GM18505 (cell line): Measurements from ENCODE around the gene GUCY1B1.
"Not testable (repeated sequence)": the region's sequence is repeated elsewhere in the genome, so short reads cannot be mapped to it uniquely, and the experiment has no call there.

Source experiments
- ATAC-seq: cut with Tn5 transposase; IDR thresholded peaks from one replicate; pipeline ENCODE4 v1.9.1; 2021; ENCODE audit not compliant: unreplicated experiment
- POLR2A ChIP-seq: IDR thresholded peaks from 4 replicates; pipeline ENCODE4 v1.6.1; 2011; ENCODE audit warnings: borderline replicate concordance; ENCODE audit not compliant: insufficient read depth, insufficient read length; ENCODE audit errors: extremely low read depth

GUCY1B1 gene

DNA sequence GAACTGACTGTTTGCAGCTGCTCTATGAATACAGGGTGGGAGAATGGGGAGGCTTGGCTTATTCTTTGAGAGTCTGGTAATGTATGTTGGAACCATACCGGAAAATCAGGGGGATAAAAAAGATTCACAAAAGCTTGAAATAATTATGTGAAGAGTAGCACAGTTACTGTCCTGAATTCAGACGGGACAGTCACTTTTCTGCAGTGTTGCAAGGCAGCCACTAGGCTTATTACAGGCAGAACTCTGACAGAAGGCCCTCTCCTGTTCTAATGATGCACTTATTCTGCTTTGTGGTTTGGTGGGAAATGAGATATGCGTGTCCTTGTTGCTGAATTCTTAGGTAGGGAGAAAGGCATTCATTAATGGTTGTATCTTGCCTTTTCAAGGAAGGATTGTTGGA, 37.2 kb downstream of the GUCY1B1 start:
- no peak for TF ChIP-seq POLR2A

DNA sequence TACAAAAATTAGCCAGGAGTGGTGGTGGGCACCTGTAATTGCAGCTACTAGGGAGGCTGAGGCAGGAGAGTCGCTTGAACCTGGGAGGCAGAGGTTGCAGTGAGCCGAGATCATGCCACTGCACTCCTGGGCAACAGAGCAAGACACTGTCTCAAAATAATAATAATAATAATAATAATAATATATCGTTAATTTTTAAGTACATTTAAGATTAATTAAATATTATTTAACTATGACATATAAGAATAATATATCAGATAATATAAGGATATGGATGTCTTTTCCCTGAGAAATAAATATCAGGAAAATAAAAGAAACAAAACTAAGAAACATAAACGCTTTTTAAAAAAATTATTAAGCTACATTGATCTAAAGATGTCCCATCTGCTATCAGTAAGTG, 38.8 kb downstream of the GUCY1B1 start:
- not testable (repeated sequence) for ATAC-seq

More for the DNA sequence above, 37.2 kb downstream of the GUCY1B1 start:
- ATAC-seq: peak; percentile 96

DNA sequence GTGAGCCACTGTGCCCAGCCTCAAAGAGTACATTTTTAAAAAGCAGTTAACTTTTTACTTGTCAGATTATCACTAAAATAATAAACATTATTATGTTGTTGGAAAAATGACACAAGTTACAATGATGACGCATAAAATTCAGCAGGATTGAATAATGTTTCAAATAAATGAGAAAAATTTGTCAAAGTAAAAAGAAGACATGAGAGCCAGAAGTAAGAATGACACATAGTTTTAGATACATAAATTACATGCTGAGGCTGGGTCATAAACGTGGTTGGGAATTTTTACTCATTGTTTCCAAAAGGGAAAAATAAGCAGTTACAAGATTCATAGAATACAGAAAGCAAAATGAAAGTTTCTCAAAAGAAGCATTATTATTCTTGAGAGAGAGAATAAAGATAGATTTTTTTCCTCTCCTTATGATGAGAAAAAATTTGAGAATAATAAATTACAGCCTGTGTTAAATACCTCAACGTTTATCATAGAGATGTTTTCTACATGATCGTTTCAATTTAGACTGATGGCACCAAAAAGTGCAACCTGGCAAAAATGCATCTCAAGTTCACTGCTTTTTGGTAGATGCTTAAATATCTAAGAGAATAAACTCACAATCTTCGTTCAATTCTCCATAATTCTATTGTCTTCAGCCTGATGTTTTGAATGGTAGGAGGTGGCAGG, 40.4 kb downstream of the GUCY1B1 start:
- no peak for ATAC-seq
- TF ChIP-seq POLR2A: no peak

DNA sequence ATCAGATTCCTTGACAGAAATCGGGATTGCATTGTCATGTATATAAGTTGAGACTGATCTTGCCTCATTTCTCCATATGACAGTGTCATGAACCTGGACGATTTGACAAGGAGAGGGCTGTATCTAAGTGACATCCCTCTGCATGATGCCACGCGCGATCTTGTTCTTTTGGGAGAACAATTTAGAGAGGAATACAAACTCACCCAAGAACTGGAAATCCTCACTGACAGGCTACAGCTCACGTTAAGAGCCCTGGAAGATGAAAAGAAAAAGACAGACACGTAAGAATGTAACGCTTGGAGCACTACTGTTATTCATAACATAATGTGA, 40.9 kb downstream of the GUCY1B1 start:
- ATAC-seq: no peak
- TF ChIP-seq POLR2A: no peak

DNA sequence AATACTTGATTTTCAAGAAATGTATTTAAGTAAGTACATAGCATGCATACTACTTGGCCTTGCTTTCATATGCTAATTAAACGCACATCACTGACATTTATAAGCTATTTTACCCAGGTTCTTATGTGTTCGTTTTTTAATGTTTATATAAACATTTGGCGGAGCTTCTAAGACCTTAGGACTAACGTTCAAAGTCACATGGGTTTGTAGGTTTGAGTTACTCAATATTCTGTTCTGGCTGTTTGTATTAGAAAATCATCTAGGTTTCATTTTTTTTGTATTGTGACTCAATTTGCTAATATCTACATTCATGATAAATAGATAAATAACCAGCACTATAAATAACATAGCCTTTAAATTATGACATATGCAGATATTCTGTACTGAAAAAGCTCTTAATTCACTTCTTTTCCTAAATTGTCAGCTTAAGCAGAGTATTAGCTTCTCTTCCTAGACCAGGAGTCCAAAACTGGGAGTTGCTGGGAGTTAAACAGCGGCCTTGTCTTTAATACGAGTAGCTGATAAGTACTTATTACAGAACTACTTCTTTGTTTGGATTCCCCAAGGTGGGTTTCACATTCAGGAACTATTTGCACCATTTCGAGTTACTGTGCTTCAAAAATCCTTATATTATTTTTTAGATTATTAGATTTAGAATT, 42.0 kb downstream of the GUCY1B1 start:
- TF ChIP-seq POLR2A: no peak
- no peak for ATAC-seq

DNA sequence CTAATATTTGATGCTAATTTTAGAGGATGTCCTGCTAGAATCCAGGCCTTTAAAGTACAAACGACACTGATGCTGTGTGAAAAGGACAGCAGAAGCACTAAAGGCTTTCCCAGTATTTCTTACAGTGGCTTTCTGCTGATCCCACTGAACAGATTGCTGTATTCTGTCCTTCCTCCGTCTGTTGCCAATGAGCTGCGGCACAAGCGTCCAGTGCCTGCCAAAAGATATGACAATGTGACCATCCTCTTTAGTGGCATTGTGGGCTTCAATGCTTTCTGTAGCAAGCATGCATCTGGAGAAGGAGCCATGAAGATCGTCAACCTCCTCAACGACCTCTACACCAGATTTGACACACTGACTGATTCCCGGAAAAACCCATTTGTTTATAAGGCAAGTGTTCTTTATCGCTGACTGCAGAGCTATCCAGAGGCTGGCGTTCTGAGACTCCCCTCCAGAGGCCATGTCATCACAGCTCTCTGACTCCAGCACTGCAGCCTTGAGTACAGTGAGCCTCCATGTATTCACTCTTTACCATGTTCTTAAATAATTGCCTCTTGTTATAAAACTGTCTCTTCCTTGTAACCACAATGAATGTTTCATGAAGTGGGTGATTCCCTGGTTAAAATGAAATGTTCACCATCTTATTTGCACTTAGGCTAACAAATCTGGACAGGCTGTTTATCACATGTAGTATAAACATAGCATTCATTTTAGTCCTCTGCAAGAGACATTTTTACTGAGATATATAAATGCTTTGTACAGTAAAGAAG, 43.6 kb downstream of the GUCY1B1 start:
- no peak for ATAC-seq
- no peak for TF ChIP-seq POLR2A

DNA sequence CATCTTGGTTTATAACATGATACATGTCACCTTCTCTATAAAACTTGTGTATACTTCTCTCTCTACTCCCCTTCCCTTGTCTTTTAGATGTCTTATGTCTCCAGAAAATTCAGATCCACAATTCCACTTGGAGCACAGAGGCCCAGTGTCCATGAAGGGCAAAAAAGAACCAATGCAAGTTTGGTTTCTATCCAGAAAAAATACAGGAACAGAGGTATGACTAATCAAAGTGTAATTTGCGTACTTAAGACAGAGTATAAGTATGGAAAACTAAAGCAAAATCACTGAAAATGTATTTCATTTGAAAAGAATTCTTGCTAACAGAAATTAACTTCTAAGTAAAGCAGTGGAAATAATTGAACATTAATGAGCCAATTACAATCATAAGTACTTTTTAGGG, 46.2 kb downstream of the GUCY1B1 start:
- TF ChIP-seq POLR2A: no peak
- ATAC-seq: no peak

DNA sequence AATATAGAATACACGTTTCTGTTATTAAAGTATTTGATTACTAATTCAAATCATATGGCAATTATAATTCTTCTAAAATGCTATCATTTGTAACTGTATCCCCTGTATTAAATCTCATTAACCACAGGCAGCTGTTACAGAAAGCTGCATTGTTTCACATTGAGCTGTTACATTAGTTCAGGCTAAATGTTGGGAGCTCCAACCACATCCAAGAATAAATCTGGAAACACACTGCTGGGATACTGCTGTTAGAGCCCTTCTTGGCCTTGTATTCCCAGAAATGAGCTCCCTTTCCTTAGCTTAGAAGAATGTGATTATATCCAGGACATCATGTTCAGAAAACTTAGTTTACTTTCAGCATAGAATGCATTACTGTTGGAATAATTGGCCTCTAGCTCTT, 48.2 kb downstream of the GUCY1B1 start:
- no peak for TF ChIP-seq POLR2A
- ATAC-seq: no peak

DNA sequence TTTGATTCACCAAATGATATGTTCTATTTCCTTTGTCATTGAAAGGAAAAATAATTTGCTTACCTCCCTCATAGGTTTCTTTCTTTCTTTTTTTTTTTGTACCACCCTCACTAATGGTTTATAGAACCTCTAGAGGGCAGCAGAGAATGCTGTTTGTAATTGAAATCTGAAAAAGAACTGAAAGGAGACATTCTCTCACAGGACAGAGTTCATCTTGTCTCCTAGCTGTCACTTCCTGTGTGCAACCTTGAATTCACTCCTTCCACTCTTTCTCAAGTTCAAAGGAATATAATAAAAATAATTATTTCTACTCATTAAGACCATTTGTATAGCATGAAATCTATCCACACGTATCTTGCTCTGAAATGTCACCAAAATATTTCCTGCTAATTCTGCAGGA, 51.0 kb downstream of the GUCY1B1 start:
- no peak for TF ChIP-seq POLR2A
- peak; percentile 97 for ATAC-seq

DNA sequence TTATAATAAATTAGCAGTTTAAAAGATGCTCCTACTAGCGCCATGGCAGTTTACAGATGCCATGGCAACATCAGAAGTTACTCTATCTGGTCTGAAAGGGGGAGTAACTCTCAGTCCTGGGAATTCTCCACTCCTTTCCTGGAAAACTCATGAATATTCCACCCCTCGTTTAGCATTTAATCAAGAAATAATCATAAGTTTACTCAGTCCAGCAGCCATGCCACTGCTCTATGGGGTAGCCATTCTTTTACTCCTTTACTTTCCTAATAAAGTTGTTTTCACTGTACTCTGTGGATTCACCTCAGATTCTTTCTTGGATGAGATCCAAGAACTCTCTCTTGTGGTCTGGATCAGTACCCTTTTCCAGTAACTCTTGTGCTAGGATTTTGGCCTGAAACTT, 52.3 kb downstream of the GUCY1B1 start:
- ATAC-seq: no peak
- TF ChIP-seq POLR2A: no peak

DNA sequence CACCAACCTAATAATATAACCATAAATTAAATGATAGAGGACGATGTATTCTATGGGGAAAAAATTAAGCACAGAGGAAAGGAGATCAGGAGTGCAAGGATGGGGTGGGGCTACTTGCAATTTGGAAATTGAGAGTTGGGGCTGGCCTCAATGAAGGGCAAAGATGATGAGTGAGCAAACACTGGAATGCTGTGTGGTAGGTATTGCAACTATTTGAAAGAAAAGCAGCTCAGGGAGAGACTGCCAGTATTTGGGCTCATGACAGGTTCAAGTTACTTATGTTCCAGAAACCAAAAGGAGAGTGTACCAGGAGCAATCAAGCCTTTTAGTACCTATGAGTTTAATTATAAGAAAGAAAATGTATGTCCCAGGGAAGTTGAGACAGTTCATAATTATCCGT, 59.8 kb downstream of the GUCY1B1 start:
- no peak for TF ChIP-seq POLR2A
- ATAC-seq: no peak

DNA sequence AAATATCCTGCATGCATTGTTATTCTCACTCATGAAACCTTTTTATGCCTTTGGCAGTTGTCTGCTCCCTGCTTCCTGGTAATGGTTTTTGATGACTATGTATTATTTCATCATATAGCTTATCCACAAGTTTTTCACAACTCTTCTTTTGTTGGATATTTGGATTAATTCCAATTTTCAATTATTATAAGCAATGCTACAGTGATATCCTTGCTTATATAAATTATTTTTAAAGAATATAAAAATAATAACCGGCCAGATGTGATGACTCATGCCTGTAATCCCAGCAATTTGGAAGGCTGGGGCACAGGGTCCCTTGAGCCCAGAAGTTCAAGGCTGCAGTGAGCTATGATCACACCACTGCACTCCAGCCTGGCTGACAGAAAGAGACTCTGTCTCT, 60.2 kb downstream of the GUCY1B1 start:
- ATAC-seq: no peak
- no peak for TF ChIP-seq POLR2A

DNA sequence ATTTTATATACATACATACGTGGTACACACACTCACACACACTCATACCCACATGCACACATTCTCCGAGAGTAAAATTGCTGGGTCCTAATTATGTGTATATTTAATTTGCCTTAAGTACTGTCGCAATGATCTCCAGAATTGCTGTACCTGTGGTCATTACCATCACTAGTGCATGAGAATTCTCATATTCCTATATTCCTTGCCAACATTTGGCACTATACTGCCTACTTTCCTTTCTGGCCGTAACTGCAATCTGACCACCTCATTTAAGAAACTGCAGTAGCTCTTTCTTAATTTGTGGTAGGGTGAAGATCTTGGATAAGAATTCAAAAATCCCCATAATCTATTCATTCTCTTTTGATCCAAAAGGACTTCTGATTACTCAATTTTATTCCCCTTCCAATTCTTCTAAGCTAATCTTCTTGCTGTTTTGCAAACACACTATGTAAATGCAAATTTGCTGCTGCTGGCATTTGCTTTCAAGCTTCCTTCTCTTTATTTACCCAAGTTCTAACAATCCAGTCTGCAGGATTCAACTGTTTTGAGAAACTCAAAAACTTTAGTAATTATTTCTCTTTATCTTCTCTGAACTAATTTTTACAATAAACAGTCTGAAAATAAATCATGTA, 62.2 kb downstream of the GUCY1B1 start:
- TF ChIP-seq POLR2A: no peak
- no peak for ATAC-seq

DNA sequence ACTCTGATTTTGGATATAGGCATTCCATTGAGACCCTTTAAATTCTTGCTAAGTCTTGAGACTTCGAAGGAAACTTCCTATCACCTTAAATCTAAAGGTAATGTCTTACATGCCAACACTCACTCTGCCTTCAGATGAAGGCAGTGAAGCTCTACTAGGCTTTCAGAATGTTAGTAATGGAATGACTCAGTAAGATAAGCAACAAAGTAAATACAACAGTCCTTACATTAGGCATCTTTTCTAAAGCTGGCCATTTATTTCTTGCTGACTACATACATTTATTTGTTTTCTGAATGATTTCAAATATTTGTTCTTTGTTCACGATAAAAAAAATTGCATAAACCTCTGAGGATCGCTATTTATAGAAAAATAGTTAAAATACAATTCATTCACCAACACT, 63.8 kb downstream of the GUCY1B1 start:
- ATAC-seq: no peak

More for the DNA sequence above, 63.8 kb downstream of the GUCY1B1 start:
- no peak for TF ChIP-seq POLR2A
